ENCODE data around the gene SYDE2.

Gene SYDE2

GRCh38 chr1:85224295-85224694 is 23.5 kb upstream of the SYDE2 start:
- TF ChIP-seq FOXP2 (optimal IDR thresholded peaks at IDR 0.05; ENCODE audit: borderline replicate concordance, extremely low read depth, extremely low read length, insufficient read depth), result no peak
- no peak for TF ChIP-seq SIN3A (IDR thresholded peaks at IDR 0.05; ENCODE audit: borderline replicate concordance, insufficient read depth, low read length)
- TF ChIP-seq REST (IDR thresholded peaks at IDR 0.05; ENCODE audit: insufficient read depth in 1 of 2, low read depth in 2 of 2, low read length in 2 of 2), result no peak
- TF ChIP-seq POLR2AphosphoS5 (IDR thresholded peaks at IDR 0.05; ENCODE audit: low read depth, low read length), result no peak
- no peak for TF ChIP-seq TAF1 (IDR thresholded peaks at IDR 0.05; ENCODE audit: borderline replicate concordance, insufficient read depth, low read length)

GRCh38 chr1:85223334-85223733 is 22.5 kb upstream of the SYDE2 start:
- TF ChIP-seq FOXP2 (optimal IDR thresholded peaks at IDR 0.05; ENCODE audit: borderline replicate concordance, extremely low read depth, extremely low read length, insufficient read depth) (no peak), REST (IDR thresholded peaks at IDR 0.05; ENCODE audit: insufficient read depth in 1 of 2, low read depth in 2 of 2, low read length in 2 of 2) (no peak), SIN3A (IDR thresholded peaks at IDR 0.05; ENCODE audit: borderline replicate concordance, insufficient read depth, low read length) (no peak), TAF1 (IDR thresholded peaks at IDR 0.05; ENCODE audit: borderline replicate concordance, insufficient read depth, low read length) (no peak), POLR2AphosphoS5 (IDR thresholded peaks at IDR 0.05; ENCODE audit: low read depth, low read length) (no peak)

GRCh38 chr1:85220756-85221201 is 20.0 kb upstream of the SYDE2 start:
- TF ChIP-seq POLR2AphosphoS5 (IDR thresholded peaks at IDR 0.05; ENCODE audit: low read depth, low read length), result no peak
- no peak for TF ChIP-seq FOXP2 (optimal IDR thresholded peaks at IDR 0.05; ENCODE audit: borderline replicate concordance, extremely low read depth, extremely low read length, insufficient read depth)
- no peak for TF ChIP-seq SIN3A (IDR thresholded peaks at IDR 0.05; ENCODE audit: borderline replicate concordance, insufficient read depth, low read length)
- TF ChIP-seq REST (IDR thresholded peaks at IDR 0.05; ENCODE audit: insufficient read depth in 1 of 2, low read depth in 2 of 2, low read length in 2 of 2), result no peak
- TF ChIP-seq TAF1 (IDR thresholded peaks at IDR 0.05; ENCODE audit: borderline replicate concordance, insufficient read depth, low read length), result no peak

GRCh38 chr1:85219853-85220610 is 19.2 kb upstream of the SYDE2 start:
- TF ChIP-seq TAF1 (IDR thresholded peaks at IDR 0.05; ENCODE audit: borderline replicate concordance, insufficient read depth, low read length), result no peak
- no peak for TF ChIP-seq REST (IDR thresholded peaks at IDR 0.05; ENCODE audit: insufficient read depth in 1 of 2, low read depth in 2 of 2, low read length in 2 of 2)
- no peak for TF ChIP-seq FOXP2 (optimal IDR thresholded peaks at IDR 0.05; ENCODE audit: borderline replicate concordance, extremely low read depth, extremely low read length, insufficient read depth)
- no peak for TF ChIP-seq POLR2AphosphoS5 (IDR thresholded peaks at IDR 0.05; ENCODE audit: low read depth, low read length)
- TF ChIP-seq SIN3A (IDR thresholded peaks at IDR 0.05; ENCODE audit: borderline replicate concordance, insufficient read depth, low read length), result no peak
